ENCODE data around the gene PARVB.

The PARVB gene

DNA sequence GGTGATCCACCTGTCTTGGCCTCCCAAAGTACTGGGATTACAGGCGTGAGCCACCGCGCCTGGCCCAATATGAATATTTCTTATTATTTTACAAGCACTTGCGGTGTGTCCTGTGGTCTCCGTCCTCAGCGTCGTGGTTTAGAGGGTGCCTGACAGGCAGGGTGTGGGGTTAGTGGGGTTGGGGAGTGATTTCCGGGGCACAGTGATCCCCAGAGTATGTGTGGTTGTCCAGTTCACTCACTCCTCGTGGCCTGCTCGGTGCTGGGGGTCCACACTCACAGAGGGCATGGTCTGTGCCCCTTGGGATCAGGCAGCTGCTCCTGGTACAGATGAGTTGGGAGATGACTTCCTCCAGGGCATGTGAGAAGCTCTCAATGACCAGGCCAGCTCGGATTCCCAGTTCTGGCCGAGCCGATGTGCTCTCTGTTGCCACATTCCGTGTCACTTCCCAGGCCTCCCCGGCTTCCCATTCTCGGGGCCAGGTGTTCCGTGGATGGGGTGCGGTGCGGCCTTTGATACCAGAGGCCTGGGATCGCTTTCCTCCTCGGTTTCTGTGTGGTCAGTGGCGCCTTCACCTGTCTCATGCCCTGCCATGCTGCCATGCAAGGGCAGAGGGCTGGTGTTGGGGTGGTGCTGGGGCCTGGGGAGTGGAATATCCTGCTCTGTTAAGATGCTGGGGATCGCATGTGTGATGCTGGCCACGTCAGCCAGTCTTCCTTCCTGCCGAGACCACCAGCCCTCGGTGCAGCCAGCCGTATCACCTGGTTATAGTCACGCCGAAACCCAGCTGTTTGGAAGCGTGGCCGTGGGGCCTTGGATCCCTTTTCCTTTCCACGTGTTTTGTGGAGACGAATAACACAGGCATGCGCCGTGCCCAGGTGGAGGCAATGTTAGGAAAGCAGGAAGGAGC lies 39.6 kb downstream of the PARVB start:
- DNase-seq: no peak

DNA sequence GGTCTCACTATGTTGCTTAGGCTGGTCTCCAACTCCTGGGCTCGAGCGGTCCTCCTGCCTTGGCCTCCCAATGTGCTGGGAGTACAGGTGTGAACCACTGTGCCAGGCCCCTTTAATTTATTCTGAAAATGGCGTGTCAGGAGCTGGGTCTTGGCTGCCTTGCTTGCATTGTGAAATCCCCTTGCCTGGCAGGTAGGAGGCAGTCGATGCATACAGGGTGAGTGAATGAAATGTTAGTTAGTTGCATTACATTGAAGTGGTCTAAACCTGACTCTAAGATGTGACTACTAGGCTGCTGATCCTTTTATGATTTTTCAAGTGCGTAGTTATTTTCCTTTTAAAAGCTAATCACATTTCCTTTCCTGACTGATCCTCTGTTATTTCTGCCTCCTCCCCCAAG lies 42.9 kb downstream of the PARVB start:
- DNase-seq: no peak

DNA sequence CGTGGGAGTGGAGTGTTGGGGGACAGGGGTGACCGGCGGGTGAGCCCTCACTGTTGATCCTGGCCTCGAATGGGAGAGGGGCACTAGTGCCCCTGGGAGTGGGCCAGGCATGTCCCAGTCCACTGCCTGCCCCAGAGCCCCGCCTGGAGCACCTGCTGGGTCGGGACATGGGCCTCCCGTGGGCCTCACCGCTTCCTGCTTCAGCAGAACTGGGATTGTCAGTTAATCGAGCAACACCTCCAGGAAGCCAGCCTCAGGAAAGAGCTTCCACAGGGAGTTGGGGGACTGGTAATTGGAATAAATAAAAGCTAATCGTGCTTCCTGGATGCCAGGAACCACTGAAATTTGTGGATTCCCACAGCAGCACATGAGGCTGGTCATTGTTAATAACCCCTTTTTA lies 43.8 kb downstream of the PARVB start:
- no peak for DNase-seq

DNA sequence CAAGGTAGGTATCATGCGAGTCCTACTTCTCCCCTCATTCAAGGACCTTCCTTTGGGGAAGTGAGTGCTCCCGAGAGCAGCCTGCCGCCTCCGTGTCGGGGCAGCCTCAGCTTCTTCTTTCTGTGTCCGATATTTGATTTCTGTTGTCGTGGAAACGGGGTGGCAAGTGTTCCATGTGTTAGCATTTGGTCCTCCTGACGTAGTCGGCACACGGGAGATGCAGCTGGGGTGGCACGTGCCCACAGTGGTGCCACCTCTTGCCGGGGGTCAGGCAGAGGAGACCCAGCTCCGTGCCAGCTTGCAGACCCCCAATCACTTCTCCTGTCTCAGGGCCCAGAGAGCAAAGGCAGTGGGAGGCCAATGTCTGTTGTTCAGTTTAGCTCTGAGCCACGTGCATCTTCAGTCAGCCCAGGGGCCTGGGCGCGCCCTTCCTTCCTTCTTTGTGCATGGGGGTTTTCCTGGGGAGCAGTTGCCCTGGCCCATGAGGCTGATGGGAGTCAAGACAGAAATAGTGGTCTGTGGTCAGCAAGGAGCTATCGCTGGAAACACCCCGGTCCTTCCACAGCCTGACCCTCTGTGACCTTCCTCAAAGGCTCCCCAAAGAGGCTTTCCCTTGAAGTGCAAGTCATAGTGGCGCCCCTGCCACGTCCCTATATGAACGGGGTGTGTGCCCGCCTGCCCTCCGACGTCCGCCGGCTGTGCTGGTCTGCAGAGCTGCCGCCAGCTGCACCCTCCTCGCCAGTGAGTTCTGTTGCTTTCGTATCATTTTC lies 44.5 kb downstream of the PARVB start:
- no peak for DNase-seq

GRCh38 chr22:44070029-44070428 lies 45.9 kb downstream of the PARVB start:
- no peak for DNase-seq

GRCh38 chr22:44071781-44072326 lies 47.8 kb downstream of the PARVB start:
- DNase-seq: no peak

DNA sequence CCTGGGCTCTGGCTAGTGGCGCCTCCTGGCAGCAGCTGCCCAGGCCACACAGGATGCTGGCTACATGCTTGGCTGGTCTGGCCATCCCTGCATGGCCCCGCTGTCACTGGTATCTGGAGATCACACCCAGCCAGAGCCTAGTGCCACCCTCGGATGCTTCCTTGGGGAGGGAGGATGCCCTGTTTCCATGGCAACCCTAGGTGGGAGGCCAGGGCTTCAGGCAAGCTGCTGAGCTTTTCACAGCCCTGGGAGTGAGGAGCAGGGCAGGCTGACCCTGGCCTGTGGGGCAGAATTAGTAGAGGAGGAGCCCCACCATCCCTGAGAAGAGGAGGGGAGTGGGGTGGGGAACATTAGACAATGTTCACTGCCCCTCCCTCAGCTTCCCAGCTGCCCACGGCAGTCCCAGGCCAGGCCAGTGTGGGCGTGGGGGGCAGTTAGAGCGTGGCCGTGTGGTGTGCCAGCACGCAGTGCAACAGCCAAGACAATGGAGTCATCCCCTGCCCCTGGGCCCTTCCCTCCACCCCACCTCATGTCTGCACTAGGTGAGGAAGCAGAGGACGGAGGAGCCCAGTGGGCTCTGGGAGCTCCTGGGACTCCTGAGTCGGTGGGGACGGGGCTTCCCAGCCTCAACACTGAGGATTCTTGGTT lies 50.4 kb downstream of the PARVB start:
- DNase-seq: no peak

DNA sequence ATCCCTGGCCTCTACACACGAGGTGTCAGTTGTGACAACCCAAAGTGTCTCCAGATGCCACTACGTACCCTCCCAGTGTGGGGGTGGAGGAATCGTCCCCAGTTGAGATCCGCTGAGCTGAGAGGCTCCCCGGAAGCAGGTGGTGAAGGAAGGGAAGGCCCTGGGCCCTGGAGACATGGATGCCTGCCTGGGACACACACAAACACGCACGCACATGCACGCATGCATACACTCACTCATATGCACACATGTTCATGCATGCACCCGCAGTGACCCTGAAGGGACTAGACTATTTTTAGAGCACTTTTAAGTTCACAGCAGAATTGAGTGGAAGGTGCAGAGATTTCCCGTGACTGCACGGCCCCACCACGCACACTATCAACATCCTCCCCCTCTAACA lies 50.9 kb downstream of the PARVB start:
- no peak for DNase-seq

DNA sequence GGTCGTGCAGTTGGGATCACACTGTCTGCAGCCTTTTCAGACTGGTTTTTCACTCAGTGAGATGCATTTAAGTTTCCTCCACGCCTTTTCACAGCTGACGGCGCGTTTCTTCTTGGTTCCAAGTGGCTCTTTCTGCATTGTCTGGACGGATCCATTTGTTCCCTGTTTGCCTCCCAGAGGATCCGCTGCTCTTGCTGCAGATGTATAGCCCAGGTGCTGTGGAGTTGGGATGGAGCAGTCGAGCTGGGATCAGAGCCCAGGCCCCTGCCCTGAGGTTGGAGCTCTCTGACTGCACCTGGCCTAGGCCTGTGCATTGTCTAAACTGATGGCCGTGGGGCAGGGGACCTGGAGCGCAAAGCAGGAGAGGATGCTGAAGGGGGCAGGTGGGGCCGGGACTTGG lies 51.6 kb downstream of the PARVB start:
- no peak for DNase-seq

- DNase-seq: no peak
Observed at GRCh38 chr22:44076825-44077224, 52.7 kb downstream of the PARVB start.

DNA sequence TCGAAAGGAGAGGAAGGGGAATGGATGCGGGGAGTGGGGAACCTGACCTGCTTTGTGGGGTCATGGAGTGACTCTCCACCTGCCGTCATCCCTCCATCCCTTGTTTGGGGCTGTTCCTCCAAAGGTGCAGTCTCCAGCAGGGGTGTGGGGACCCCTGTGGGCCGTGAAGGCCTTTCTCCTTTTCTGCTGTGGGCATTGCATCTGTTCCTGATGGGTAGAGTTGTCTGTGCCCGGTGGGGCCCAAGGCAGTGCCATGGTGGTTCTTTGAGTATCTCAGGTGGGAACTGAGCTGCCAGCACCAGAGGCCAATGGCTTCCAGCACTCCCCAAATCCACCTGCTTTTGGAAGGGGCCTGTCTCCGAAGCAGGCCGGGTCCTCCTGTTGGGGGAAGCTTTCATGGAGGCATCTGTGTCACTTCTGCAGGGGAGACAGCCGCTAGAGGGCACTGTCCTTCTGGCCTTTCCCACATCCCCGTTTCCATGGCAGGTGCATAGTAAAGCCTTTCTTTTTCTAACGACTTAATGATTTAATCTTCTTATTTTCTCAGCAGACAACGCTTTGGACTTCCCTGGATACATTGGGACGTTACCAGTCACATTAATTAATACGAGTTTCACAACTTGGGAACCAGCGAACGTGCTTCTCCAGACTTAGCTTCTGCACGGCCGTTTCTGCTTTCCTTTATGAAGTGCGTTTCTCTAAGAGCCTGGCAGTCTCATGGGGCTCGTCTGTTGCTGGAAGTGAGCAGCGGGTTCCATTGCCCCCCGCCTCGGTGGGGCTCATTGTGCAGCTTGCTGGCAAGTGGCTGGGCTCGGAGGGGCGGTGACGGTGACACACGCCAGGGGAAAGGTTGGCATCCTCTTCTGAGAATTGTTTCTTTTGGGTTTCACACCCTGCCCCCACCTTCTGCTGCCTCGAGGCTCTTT lies 57.1 kb downstream of the PARVB start:
- peak; percentile 25 for DNase-seq

GRCh38 chr22:44082801-44083200 lies 58.7 kb downstream of the PARVB start:
- DNase-seq: no peak

- no peak for DNase-seq
Observed at GRCh38 chr22:44084044-44084772, 60.1 kb downstream of the PARVB start.

DNA sequence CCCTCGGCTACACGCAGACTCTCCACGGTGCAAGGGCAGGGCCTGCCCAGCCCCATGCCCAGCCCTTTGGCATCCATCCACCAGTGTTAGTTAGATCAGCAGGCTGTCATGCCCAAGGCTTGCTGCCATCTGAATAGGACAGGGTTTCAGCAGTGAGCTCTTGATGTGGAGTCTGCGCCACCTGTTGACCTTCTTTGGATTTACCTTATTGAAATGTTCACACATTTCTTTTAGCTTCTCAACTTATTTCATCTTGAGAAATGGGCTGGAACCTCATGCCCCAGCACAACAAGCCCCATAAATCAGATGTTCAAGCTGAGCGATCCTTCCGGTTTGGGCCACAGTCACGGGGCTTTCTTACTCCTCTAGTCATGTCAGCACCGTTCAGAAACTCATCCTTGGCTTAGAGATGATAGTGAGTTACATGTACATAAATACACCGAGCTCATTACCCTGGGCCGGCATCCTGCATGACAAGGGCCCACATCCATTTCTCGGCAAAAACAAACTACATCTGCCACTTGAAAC lies 61.7 kb downstream of the PARVB start:
- DNase-seq: no peak

DNA sequence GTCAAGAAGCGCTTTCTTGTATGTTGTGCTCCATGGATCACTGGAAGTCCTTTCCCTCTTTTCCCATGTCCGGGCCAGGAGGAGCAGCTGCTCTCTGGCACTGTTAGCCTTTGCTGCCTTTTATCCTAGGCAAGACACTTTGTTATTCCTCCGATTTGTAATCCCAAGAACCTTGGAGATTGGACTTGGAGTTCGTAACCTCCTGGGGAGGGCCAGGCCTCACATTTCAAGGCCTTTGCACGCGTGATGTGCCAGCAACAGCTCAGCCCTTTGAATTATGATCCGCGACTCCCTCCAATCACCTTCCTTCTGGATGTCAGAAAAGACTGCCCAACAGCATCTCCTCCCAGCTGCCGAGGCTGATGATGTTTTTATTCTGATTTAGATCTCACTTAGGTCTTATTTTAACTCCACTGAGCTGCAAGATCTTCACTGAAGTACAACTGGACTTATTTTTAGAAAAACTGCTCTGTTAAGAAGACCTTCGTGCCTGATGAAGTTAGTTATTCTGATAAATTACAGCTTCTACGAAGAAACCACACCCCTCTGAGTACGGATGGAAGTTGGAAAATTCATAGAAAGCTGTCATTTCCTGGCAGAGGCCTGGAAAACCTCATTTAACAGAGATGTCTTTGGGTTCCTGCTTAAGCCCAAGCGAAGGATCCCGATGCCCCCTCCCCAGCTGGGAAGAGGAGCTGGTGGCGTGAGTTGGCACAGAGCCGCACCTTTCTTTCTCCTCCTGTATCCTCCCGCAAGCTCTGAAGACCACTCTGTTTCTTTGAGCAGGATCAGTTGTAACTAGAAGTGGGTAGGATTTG lies 62.4 kb downstream of the PARVB start:
- no peak for DNase-seq

DNA sequence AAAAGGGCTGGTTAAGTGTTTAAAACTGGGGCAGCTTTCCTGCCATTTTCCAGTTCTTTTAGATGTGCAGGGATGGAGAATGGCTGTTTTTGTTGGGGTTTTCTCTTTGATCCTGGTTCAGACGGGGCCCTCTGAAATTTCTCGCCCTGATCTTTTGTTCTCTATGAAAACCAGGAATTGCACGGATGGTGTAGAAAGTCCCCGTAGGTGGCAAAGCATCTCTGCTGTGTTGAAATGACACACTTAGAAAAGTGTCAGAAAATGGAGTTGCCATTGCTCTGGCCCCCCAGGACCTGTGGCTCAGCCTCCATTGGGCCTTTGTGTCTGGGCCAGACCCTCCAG lies 63.0 kb downstream of the PARVB start:
- DNase-seq: no peak

- DNase-seq: no peak
Observed at GRCh38 chr22:44088976-44089570, 65.0 kb downstream of the PARVB start.

DNA sequence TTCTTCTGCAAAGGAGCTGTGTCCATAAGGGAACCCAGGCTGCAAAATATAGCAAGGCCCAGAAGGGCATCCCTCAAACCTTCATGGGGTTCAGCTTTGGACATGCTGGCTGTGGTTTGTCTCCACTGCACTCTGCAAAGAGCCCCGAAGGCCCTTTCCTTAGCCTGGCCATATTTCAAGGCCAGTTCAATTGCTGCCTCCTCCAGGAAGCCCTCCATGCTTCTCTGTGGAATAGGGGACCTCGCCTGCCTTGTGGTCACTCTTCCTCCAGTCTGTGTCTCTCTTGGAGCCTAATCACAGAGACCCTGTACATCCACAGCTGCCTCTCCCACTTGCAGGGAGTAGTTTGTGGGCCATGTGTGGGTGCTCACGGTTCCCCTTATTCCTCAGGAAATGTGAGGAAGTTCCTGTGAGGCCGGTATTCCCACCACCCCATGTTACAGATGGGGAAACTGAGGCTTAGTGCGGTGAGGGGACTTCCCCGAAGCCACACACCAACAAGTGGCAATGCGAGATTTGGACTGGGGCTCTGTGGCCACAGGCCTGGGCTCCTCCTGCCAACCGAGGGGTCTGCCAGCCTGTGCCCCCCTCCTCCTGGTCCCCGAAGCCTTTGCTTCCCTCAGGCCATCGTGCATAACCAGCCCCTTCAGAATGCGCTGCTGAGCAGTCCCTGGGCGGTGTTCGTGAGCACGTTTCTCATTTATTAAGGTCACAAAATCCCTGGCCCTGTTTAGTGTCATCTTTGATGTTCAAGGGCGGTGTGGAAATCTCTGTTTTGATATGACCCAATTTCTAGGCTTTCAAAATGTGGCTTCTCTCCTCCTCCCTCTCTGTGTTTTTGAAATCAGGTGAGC lies 65.8 kb downstream of the PARVB start:
- DNase-seq: no peak

DNA sequence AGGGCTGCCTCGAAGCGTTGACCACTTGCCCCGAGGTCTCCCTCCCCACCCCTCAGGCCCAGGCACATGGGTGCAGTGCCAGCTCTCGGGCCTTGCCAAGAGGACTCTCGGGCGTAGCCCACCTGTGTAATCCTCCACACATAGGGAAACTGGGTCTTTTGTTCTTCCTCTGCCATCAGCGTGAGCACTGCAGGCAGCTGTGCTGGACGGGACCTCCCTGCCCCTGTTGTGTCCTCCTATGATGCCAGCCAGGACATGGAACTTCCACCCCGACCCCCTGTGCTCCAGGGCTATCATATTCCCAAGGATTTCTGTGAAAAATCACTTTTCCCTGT lies 66.4 kb downstream of the PARVB start:
- no peak for DNase-seq

All from NCI-H1092 (cell line).